ENCODE data around the gene STUM. TPM values are rescaled to one million over a fixed set of nuclear protein-coding genes. Genes with fewer than 3 reads are reported as not detected.

Gene STUM
- total and polyA plus RNA-seq, 10 of the 15 experiments (the other 5 are each of a cell fraction or from before 2014, with no cell fraction given) = under 0.01 to 0.15 (median 0.09) TPM; not detected in 5

- no peak for TF ChIP-seq SKIL (IDR thresholded peaks at IDR 0.05; ENCODE audit: low read depth, poor library complexity, severe bottlenecking)
- no peak for TF ChIP-seq MEF2B (IDR thresholded peaks at IDR 0.05; ENCODE audit: partially characterized antibody, poor library complexity, severe bottlenecking)
- no peak for TF ChIP-seq RELB (IDR thresholded peaks at IDR 0.05; ENCODE audit: low read depth)
These were observed 58.0 kb downstream of the STUM start (continued) for GRCh38 chr1:226606311-226607267.

- H2AFZ ChIP-seq (ENCODE audit: control insufficient read depth, low read depth, low read length) = no peak overlapping the region
- H3K27me3 ChIP-seq (replicated peaks in 1 of 2; ENCODE audit: control insufficient read depth in 2 of 2, insufficient read depth in 2 of 2, low read length in 1 of 2) = peaks cover 0 to 3% of the 10 kb centered on the region in 2 experiments
- H3K27ac ChIP-seq (ENCODE audit: control insufficient read depth, insufficient read depth) = no peak overlapping the region
- ATAC-seq (no peak), FAIRE-seq (no peak), DNase-seq (ENCODE audit: low read depth, low spot score) (no peak)
- no peak overlapping the region for H3K4me3 ChIP-seq
- H3K9me3 ChIP-seq (replicated peaks; ENCODE audit: control insufficient read depth, insufficient read depth, low read length) = no peaks in the 10 kb centered on the region
- no peaks in the 10 kb centered on the region for H3K4me1 ChIP-seq (ENCODE audit: control insufficient read depth, insufficient read depth, low read length)
- SMC1A ChIA-PET (ENCODE audit: uncharacterized antibody, unreplicated experiment) = no interaction called here
- CTCF ChIA-PET = interaction anchor here (0.8 to 2.2 kb wide), 6 partner anchors 14 to 219 kb away, joined by 3 to 8 read pairs (median 4); no protein-coding TSS in a partner anchor
- no peaks in the 10 kb centered on the region for H3K79me2 ChIP-seq (ENCODE audit: control insufficient read depth, insufficient read depth, low read length)
- no peak overlapping the region for H3K9ac ChIP-seq (ENCODE audit: control insufficient read depth, insufficient read depth, low read length)
- no peaks in the 10 kb centered on the region for H3K36me3 ChIP-seq (ENCODE audit: control insufficient read depth in 2 of 2, insufficient read depth in 2 of 2, low read length in 1 of 2)
- RAD21 ChIA-PET (ENCODE audit: unreplicated experiment) = no interaction called here
- in situ Hi-C loops (cut with MboI) = no loop called here
- H4K20me1 ChIP-seq (ENCODE audit: control insufficient read depth, insufficient read depth) = no peaks in the 10 kb centered on the region
- no peak overlapping the region for H3K4me2 ChIP-seq (ENCODE audit: control insufficient read depth, insufficient read depth)
- POLR2A ChIA-PET = interaction anchor here (0.6 kb wide), 1 partner anchor 93 kb away, joined by 3 read pairs; no protein-coding TSS in a partner anchor
- WGBS (ENCODE audit: insufficient coverage, insufficient replicate concordance, low lambda C conversion rate, missing lambda C conversion rate) = 66% methylated on average over 12 of the region's 12 CpGs
- intact Hi-C loops (cut with micrococcal nuclease; ENCODE audit: unreplicated experiment) = loop anchor here (5.0 to 10.0 kb wide), 2 partner anchors 60 to 482 kb away; partner anchors contain the start of gene STUM
- BruUV-seq (replicated peaks) = no TSS peak
- TF ChIP-seq REST (IDR thresholded peaks at IDR 0.05; ENCODE audit: low read depth, low read length) (no peak), EP300 (IDR thresholded peaks at IDR 0.05; ENCODE audit: borderline replicate concordance in 1 of 2, control insufficient read depth in 1 of 2, low read depth in 2 of 2, low read length in 2 of 2) (no peak), ZBTB11 (CRISPR knock-in tag; IDR thresholded peaks at IDR 0.05) (no peak), FOXM1 (IDR thresholded peaks at IDR 0.05; ENCODE audit: low read depth, low read length) (no peak), ZSCAN29 (IDR thresholded peaks at IDR 0.05) (no peak)
These were observed 58.7 kb downstream of the STUM start for GRCh38 chr1:226607268-226607660.
